Neural cell (in vitro differentiated cells): ENCODE data around the gene RBBP8NL. TPM values are rescaled to one million over a fixed set of nuclear protein-coding genes. Genes with fewer than 3 reads are reported as not detected.

ENCODE experiments used
- H2AFZ ChIP-seq: fragments of 200-600, 300-800 bp; sonication (generic), shearing (Covaris generic); 2 replicates; pipeline ENCODE4 v1.6.0; 2014; ENCODE audit warnings: low read depth, mild to moderate bottlenecking, antibody characterized with exemption, low read length, moderate library complexity
- H3F3A ChIP-seq: fragments of 200-600 bp; shearing (Covaris generic); 2 replicates; pipeline ENCODE4 v1.6.1; 2016; ENCODE audit warnings: mild to moderate bottlenecking, moderate library complexity, mixed read lengths, antibody characterized with exemption, low read length; ENCODE audit not compliant: insufficient read depth, poor library complexity, severe bottlenecking
- H3K27ac ChIP-seq: fragments of 200-600, 300-800 bp; sonication (generic), shearing (Covaris generic); 2 replicates; pipeline ENCODE4 v1.5.1; 2014; ENCODE audit warnings: mild to moderate bottlenecking, low read length, moderate library complexity
- H3K27me3 ChIP-seq: fragments of 300-800, 200-600 bp; sonication (generic), shearing (Covaris generic); 2 replicates; pipeline ENCODE4 v1.6.0; 2014; ENCODE audit warnings: mild to moderate bottlenecking, low read depth, low read length, moderate library complexity; ENCODE audit not compliant: insufficient read depth
- H3K36me3 ChIP-seq: fragments of 300-800, 200-600 bp; sonication (generic), shearing (Covaris generic); 2 replicates; pipeline ENCODE4 v1.5.1; 2014; ENCODE audit warnings: mild to moderate bottlenecking, antibody characterized with exemption, low read length, moderate library complexity; ENCODE audit not compliant: insufficient read depth
- H3K4me2 ChIP-seq: fragments of 300-800, 200-600 bp; sonication (generic), shearing (Covaris generic); 2 replicates; pipeline ENCODE4 v1.6.0; 2014; ENCODE audit warnings: mild to moderate bottlenecking, low read length
- H3K4me3 ChIP-seq: fragments of 300-800, 200-600 bp; sonication (generic), shearing (Covaris generic); 2 replicates; pipeline ENCODE4 v1.5.1; 2014; ENCODE audit warnings: mild to moderate bottlenecking, low read length, moderate library complexity
- H3K79me2 ChIP-seq: fragments of 200-600 bp; shearing (Covaris generic); replicated peaks from 2 replicates; pipeline ENCODE4 v1.6.0; 2014; ENCODE audit warnings: mild to moderate bottlenecking, low read length, moderate library complexity; ENCODE audit not compliant: insufficient read depth
- H3K9ac ChIP-seq: fragments of 300-800, 200-600 bp; sonication (generic), shearing (Covaris generic); 2 replicates; pipeline ENCODE4 v1.6.1; 2016; ENCODE audit warnings: mild to moderate bottlenecking, low read length, mixed read lengths
- H3K9me2 ChIP-seq: fragments of 200-600 bp; shearing (Covaris generic); 2 replicates; pipeline ENCODE4 v1.6.1; 2016; ENCODE audit warnings: mild to moderate bottlenecking, low read length, mixed read lengths; ENCODE audit not compliant: insufficient read depth
- H3K9me3 ChIP-seq: fragments of 200-600, 300-800 bp; sonication (generic), shearing (Covaris generic); 2 replicates; pipeline ENCODE4 v1.6.1; 2016; ENCODE audit warnings: mild to moderate bottlenecking, mixed run types, low read length, moderate library complexity, mixed read lengths
- H4K20me1 ChIP-seq: fragments of 200-600 bp; shearing (Covaris generic); 2 replicates; pipeline ENCODE4 v1.6.1; 2016; ENCODE audit warnings: mild to moderate bottlenecking, mixed run types; ENCODE audit not compliant: insufficient read depth
- CTCF ChIP-seq: fragments of 450-650 bp; IDR thresholded peaks from 2 replicates; pipeline ENCODE4 v1.5.1; 2014; ENCODE audit warnings: antibody characterized with exemption, mild to moderate bottlenecking, moderate library complexity; ENCODE audit not compliant: poor library complexity, severe bottlenecking
- EP300 ChIP-seq: fragments of 450-650 bp; conservative IDR thresholded peaks from 2 replicates; pipeline ENCODE4 v1.6.1; 2014; ENCODE audit warnings: antibody characterized with exemption, mild to moderate bottlenecking, moderate library complexity; ENCODE audit not compliant: poor library complexity, severe bottlenecking
- EZH2 ChIP-seq: fragments of 200-600, 300-800 bp; shearing (Covaris generic), sonication (generic); IDR thresholded peaks from 2 replicates; pipeline ENCODE4 v1.6.1; 2014; ENCODE audit warnings: antibody characterized with exemption, low read length, borderline replicate concordance, mild to moderate bottlenecking; ENCODE audit not compliant: insufficient read depth, poor library complexity, severe bottlenecking
- MXI1 ChIP-seq: fragments of 450-650 bp; conservative IDR thresholded peaks from 2 replicates; pipeline ENCODE4 v1.6.1; 2014; ENCODE audit warnings: antibody characterized with exemption, mild to moderate bottlenecking; ENCODE audit not compliant: poor library complexity, severe bottlenecking
- POLR2AphosphoS5 ChIP-seq: IDR thresholded peaks from 2 replicates; pipeline ENCODE4 v1.6.1; 2012
- RAD21 ChIP-seq: fragments of 450-650 bp; conservative IDR thresholded peaks from 2 replicates; pipeline ENCODE4 v1.6.1; 2014; ENCODE audit warnings: antibody characterized with exemption, mild to moderate bottlenecking, moderate library complexity
- REST ChIP-seq: IDR thresholded peaks from 2 replicates; pipeline ENCODE4 v1.6.1; 2012; ENCODE audit warnings: borderline replicate concordance
- SMC3 ChIP-seq: fragments of 450-650 bp; conservative IDR thresholded peaks from 2 replicates; pipeline ENCODE4 v1.6.1; 2014; ENCODE audit warnings: antibody characterized with exemption, mild to moderate bottlenecking, moderate library complexity; ENCODE audit not compliant: poor library complexity
- TAF1 ChIP-seq: IDR thresholded peaks from 2 replicates; pipeline ENCODE4 v1.6.1; 2012; ENCODE audit warnings: low read depth
- polyA plus RNA-seq: library from polyadenylated mRNA; depleted of rRNA; stranded (reverse); fragments of >200 nt; gene quantifications from 2 replicates; pipeline ENCODE4 v1.2.3, GENCODE V29; 2014

The RBBP8NL gene
- polyA plus RNA-seq, 1 donor from 2014 or later = not detected

GRCh38 chr20:62406635-62407176, 20.6 kb downstream of the RBBP8NL start:
- no peaks in the 10 kb centered on the region for H3K9me2 ChIP-seq
- H3K27ac ChIP-seq = no peak overlapping the region
- H3K9me3 ChIP-seq = no peaks in the 10 kb centered on the region
- H3K79me2 ChIP-seq = peaks cover 9% of the 10 kb centered on the region
- no peaks in the 10 kb centered on the region for H3K27me3 ChIP-seq
- peak overlapping the region; percentile 73 for H3K4me2 ChIP-seq
- peak overlapping the region; percentile 83 for H3K9ac ChIP-seq
- no peak overlapping the region for H2AFZ ChIP-seq
- H3F3A ChIP-seq = no peaks in the 10 kb centered on the region
- no peak for TF ChIP-seq TAF1
- no peak for TF ChIP-seq REST
- TF ChIP-seq EP300 = no peak
- TF ChIP-seq RAD21 = no peak
- no peak for TF ChIP-seq EZH2
- TF ChIP-seq POLR2AphosphoS5 = no peak
- TF ChIP-seq MXI1 = no peak
- TF ChIP-seq CTCF = no peak
- no peak for TF ChIP-seq SMC3
- H3K4me3 ChIP-seq = peak overlapping the region; percentile 93
- H3K36me3 ChIP-seq = no peaks in the 10 kb centered on the region
- H4K20me1 ChIP-seq = no peaks in the 10 kb centered on the region

GRCh38 chr20:62405981-62406513, 21.3 kb downstream of the RBBP8NL start:
- Histone ChIP-seq H2AFZ (no peak overlapping the region), H3K27ac (no peak overlapping the region), H3K9me3 (no peaks in the 10 kb centered on the region)

More at GRCh38 chr20:62405981-62406513, 21.3 kb downstream of the RBBP8NL start:
- no peak for TF ChIP-seq POLR2AphosphoS5
- Histone ChIP-seq H3K36me3 (no peaks in the 10 kb centered on the region), H3F3A (no peaks in the 10 kb centered on the region), H4K20me1 (no peaks in the 10 kb centered on the region), H3K79me2 (peaks cover 9% of the 10 kb centered on the region), H3K9me2 (no peaks in the 10 kb centered on the region), H3K4me3 (peak overlapping the region; percentile 93), H3K27me3 (no peaks in the 10 kb centered on the region), H3K9ac (peak overlapping the region; percentile 83), H3K4me2 (peak overlapping the region; percentile 73)
